GM19043 (cell line): ENCODE measurements around the gene SSH2.
A peak's percentile ranks its signal among the peaks of the same experiment; 100 is the strongest.
"Not testable (repeated sequence)": the region's sequence is repeated elsewhere in the genome, so short reads cannot be mapped to it uniquely, and the experiment has no call there.

Source experiments
- ATAC-seq: cut with Tn5 transposase; IDR thresholded peaks from one replicate; pipeline ENCODE4 v1.9.1; 2021; ENCODE audit warnings: low read depth; ENCODE audit not compliant: unreplicated experiment

SSH2 gene

DNA sequence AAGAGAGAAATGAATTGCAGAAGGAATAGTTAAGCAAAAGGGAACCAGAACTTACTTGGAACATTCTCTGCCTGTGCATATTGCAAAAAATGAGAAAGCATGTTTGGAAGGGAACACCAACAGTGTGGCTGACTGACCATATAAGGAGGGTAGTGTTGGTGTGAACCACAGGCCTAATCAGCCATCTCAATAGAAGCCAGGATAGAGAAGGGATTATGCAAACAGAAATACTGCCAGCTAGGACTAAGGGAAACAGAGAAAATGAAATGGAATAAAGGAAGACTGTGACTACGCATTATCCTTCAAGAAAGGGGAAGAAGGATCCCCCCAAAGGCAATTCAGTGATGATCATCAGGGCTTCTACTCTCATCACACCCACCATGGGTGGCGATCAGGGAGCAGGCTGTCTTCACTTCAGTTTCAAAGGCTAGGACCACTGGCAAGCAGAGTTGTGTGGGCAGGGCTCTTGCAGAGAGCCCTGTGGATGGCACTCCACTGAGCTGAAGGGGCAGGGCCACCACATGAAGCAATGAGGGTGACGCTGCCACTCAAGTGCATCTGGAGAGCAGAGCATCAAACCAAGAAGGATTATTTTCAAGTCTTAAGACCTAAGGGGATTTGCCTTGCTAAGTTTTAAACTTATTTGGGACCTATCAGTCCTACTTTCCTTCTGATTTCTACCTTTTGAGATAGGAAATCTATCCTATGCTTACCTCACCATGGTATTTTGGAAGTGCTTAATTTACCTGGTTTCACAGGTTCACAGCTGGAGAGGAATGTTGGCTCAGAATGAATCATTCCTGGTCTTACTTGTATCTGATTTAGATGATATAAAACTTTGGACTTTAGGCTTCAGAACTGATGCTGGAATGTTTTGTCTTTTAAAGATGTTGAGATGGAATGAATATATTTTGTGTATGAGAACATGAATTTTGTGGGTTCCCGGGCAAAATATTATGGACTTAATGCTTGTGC lies 140.5 kb downstream of the SSH2 start:
- ATAC-seq = no peak

GRCh38 chr17:29787995-29788394 lies 142.0 kb downstream of the SSH2 start:
- ATAC-seq = no peak

- no peak for ATAC-seq
Measured at GRCh38 chr17:29782917-29783316, 147.1 kb downstream of the SSH2 start.

GRCh38 chr17:29779812-29780190 lies 150.2 kb downstream of the SSH2 start:
- ATAC-seq = not testable (repeated sequence)

GRCh38 chr17:29778956-29779811 lies 150.8 kb downstream of the SSH2 start:
- no peak for ATAC-seq

GRCh38 chr17:29777663-29778062 lies 152.4 kb downstream of the SSH2 start:
- ATAC-seq = no peak

DNA sequence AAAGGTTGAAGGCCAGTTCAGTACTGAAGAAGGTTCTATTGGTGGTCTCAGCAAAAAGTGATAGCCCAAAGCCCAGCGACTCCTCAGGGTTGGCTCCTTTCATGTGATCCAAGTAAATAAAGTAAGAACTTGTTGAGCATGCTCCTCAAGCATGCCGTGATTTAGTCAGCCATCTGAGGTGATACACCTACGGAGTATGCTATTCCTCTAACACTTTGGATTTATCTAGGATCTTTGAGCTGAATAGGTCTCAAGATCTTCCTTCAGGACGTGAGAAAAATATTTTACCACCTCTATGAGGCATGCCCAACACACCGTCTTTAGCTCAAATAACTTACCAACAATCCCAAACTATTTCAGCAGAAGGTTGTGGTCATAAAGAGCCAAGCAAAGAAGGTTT lies 154.0 kb downstream of the SSH2 start:
- no peak for ATAC-seq

- no peak for ATAC-seq
Measured at GRCh38 chr17:29772981-29773380, 157.0 kb downstream of the SSH2 start.

GRCh38 chr17:29771546-29771945 lies 158.5 kb downstream of the SSH2 start:
- ATAC-seq = no peak

GRCh38 chr17:29769225-29769624 lies 160.8 kb downstream of the SSH2 start:
- ATAC-seq = no peak

GRCh38 chr17:29766796-29767327 lies 163.2 kb downstream of the SSH2 start:
- no peak for ATAC-seq

GRCh38 chr17:29764748-29765147 lies 165.3 kb downstream of the SSH2 start:
- no peak for ATAC-seq

GRCh38 chr17:29764217-29764616 lies 165.8 kb downstream of the SSH2 start:
- no peak for ATAC-seq

GRCh38 chr17:29763273-29763672 lies 166.8 kb downstream of the SSH2 start:
- no peak for ATAC-seq

GRCh38 chr17:29761040-29761761 lies 168.8 kb downstream of the SSH2 start:
- peak; percentile 64 for ATAC-seq

DNA sequence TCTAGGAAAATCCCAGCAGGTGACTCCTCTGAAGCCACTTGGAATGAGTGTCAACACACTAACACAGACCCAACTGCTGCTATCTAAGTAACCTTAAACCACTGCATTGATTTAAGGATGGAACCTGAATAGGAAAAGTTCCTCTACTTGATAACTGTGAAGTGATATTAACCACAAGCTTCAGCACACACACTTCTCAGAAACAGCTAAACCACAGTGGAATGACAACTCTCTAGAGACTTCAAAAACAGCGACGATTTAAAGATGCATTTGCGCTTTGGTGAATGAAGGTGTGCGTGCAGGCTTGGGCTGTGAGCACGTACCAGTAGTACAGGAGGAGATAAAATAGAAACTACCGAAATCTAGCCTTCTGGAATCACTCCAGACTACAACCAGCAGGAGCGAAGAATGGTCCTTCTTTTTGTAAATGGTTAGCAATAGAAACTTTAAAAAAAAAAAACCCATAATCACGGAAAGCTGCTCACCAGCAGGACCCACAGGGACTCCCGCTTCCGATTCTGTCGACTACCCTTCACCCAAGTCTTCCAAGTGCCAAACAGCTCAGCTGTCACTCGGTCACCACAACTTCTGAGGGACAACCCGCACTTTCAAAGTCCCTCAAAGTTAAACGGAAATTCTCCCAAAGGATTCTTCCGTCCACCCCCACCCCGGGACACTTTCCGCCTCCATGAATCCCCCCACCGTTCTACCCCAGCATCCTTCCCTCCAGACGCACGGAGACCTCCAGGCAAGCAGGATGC lies 169.6 kb downstream of the SSH2 start:
- ATAC-seq = no peak

DNA sequence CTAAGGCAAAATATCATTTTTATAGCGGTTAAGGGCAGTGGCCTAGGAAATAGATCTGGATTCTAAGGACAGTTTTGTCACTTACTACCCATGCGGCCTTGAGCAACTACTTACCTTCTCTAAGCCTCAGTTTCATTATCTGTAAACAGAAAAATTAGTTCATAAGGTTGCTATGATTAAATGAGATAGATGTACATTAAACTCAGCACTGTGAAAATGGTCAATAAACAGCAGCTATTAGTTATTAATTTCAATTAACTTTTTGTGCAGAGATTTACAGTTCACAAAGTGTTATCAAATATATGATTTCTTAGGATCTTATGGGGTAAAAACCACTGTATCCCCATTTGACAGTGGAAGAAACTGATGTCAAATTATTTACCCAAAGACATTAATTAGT lies 171.8 kb downstream of the SSH2 start:
- ATAC-seq = no peak

- ATAC-seq = no peak
Measured at GRCh38 chr17:29757788-29758187, 172.2 kb downstream of the SSH2 start.

DNA sequence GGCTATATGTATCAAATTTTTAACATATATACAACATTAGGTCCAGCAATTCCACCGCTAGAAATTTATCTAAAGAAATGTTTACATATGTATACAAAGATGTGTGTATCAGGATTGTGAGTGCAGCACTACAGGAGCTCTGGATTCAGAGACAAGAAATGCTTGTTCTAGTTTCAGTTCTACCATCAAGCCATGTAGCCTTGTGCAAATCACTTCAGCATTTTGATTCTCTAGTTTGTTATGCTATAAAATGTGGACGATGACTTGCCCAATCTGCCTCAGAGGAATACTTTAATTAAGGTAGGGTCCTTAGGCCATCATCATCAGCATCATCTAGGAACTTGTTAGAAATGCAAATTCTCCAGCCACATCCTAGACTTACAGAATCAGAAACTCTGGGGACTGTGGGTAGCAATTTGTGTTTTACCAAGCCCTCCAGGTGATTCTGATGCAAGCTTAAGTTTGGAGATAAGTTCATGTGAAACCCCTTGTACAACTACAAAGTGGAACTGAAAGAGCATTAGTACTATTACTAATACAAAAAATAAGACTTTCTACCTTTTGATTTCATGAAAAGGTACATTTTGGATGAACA lies 176.1 kb downstream of the SSH2 start:
- no peak for ATAC-seq
